HUDEP-2 (cell line): ENCODE results near the gene COPS9.

ENCODE experiments used
- DNase-seq, 76 experiments: peaks; one replicate each; lab custom pipeline; 2025; ENCODE audit not compliant: unreplicated experiment in 76 of 76; lab: John Stamatoyannopoulos, UW

Gene COPS9

GRCh38 chr2:240151477-240152031, 15.4 kb upstream of the COPS9 start:
- DNase-seq: no peak

DNA sequence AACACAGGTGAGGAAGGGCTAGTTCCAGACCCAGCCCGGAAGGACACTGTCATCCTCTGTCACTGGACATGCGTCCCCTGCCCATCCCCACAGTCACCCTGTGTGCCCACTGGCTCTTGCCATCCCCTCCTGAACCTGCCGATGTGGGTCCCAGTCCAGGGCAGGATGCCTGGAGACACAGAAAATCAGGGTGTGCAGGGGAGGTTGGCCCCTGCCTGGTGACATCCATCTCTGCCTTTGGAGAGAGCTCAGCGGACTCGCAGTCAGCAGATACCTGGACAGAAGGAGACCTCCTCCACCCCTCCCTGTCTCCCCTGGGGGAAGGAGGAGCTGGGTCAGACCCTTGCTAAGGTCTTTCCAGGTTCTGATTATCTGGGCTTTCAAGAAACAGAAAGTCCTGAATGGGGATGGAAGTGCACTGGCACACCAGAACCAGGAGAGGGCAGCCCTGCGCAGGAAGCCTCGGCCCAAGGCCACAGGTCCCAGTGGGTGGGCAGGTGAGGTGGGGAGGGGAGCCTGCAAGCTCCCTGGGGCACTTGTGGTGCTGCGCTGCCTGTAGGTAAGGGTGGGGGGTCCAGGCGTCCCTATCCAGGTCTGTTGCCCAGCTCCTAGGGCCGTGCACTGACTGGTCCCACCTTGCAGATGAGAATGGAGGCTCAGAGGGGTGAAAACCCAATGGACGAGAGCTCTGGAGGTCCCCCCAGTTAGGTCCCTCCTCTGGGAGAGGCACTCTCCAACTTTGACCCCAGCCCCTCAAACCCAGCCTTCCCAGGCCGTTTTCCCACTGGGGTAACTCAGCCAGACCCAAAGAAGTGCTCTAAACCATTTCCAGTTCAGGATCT, 14.1 kb upstream of the COPS9 start:
- DNase-seq: peak in 15 of 76 experiments; percentile 1 to 34 (median 9)

GRCh38 chr2:240147911-240148587, 11.9 kb upstream of the COPS9 start:
- no peak for DNase-seq

GRCh38 chr2:240147382-240147781, 11.3 kb upstream of the COPS9 start:
- no peak for DNase-seq

DNA sequence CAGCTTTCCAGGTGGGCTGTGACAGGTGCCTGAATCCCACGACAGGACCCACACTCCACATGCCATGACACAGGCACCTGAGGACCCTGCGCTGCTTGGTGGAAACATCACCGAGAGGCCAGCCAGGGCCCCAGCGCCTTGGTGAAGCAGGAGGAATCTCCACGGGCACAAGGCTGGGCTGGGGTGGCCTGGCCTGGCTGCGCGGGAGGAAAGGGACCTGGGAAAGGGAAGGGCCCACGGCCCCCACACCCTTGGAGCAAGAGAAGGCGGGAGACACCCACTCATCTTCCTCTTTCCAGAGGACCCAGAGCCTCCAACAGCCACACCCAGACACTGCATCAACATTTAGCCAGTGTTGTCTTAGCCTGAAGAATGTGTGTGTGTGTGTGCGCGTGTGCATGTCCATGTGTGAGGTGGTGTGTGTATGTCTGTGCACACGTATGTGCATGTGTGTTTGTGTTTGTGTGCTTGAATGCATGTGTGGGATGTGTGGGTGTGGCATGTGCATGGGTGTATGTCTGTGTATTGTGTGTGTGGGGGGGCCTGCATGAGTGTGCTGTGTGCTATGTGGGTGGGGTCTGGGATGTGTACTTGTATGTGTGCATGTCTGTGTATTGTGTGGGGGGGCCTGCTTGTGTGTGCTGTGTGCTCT, 10.6 kb upstream of the COPS9 start:
- DNase-seq: no peak

DNA sequence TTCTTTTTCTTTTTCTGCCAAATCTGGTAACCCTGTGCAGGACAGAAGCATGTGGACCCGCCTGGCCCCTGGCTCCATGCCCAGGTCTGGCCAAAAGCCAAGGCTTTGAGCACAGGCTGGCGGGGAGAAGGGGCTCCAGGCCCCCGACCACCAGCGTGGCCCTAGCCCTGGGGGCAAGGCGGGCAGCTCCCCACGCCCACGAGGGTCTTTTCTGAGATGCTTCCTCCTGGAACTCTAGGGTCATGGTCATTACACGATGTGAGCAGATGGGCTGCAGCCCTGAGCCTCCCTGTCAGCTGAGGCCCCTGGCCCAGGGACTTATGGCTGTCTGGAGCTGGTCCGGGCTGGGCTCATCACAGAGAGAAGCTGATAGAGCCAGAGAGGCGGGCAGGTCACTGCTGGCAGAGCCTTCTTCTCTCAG, 10.0 kb upstream of the COPS9 start:
- DNase-seq: no peak

- DNase-seq: no peak
Observed at GRCh38 chr2:240145461-240145860, 9.4 kb upstream of the COPS9 start.

- no peak for DNase-seq
Observed at GRCh38 chr2:240144649-240145261, 8.7 kb upstream of the COPS9 start.

- peak in 55 of 76 experiments; percentile 2 to 78 (median 37) for DNase-seq
Observed at GRCh38 chr2:240143801-240144648, 7.9 kb upstream of the COPS9 start.

DNA sequence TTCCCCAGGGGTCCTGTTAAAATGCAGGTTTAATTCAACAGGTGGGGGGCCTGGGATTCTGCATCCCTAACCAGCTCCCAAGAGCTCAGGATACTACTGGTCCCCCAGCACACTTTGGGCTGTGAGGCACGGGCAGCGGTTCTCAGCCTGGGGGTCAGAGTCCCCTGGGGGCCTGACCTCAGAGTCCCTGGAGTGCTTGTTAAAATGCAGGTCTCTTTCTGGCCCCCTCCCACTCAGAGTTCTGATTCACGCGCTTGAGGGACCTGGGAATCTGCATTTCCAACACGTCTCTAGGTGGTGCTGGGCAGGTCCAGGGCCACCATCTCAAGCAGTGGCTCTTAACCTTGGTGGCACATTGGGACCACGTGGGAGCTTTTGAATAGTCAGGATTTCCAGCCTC, 7.2 kb upstream of the COPS9 start:
- DNase-seq: no peak

DNA sequence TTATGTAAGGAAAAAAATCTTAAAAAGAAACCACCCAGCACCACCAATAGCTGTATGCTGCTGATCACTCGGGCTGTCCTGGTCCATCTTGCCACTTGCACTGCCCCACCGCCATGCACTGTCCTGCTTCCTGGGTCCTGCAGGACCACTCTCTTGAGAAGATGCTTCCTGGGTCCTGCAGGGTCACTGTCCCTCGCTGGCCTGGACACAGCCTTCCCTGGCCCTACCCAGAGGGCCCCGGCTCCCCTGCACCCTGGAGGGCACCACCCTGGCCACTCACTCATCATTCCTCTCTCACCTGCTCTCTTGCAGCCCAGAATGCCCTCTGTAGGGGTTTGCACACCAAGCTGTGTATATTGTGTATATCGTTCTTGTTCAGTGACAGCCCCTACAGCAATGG, 6.8 kb upstream of the COPS9 start:
- DNase-seq: no peak

GRCh38 chr2:240142256-240142775, 6.2 kb upstream of the COPS9 start:
- DNase-seq: no peak

DNA sequence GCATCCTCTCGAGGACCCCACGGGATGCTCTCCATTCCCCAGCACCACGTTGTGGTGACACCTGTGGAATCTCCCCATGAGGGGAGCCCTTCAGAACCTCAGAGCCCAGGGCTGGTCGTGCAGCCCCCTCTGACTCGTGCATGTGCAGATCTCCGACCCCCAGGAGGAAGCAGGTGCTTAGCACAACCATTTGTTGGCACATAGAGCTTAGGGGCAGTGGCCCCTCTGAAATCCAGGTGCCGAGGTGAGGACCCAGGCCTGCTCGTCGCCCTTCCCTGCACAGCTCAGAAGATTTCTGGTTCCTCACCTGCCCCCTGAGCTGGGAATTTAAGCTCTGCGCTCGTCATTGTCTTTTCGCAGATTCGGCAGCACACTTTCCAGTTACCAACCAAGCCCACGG, 5.6 kb upstream of the COPS9 start:
- DNase-seq: no peak

- no peak for DNase-seq
Observed at GRCh38 chr2:240140920-240141319, 4.8 kb upstream of the COPS9 start.

- no peak for DNase-seq
Observed at GRCh38 chr2:240140511-240140910, 4.4 kb upstream of the COPS9 start, which contains the start of gene OTOS. Gene OTOS (minus strand): TSS chr2:240140658. CDS start chr2:240140326, 332 bp downstream.

GRCh38 chr2:240139666-240140393, 3.7 kb upstream of the COPS9 start:
- DNase-seq: no peak

DNA sequence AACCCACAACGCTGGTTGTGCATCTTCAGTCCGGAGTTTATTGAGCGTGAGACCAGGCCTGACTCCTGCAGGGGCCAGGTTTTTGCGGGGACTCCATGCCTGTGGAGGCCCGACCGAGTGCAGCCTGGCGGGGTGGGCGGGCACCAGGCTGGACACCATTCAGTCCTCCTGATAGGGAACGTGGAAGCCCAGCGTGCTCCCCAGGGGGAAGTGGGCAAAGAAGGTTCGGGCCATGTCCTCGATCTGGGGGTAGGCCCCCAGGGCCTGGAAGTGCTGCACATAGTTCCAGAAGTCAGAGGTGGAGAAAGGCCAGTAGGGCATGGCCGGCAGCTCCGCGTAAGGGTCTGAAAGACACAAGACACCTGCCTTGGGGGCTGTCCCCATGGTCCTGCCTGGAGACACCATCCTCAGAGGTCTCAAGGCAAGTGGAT, 2.9 kb upstream of the COPS9 start:
- DNase-seq: no peak

DNA sequence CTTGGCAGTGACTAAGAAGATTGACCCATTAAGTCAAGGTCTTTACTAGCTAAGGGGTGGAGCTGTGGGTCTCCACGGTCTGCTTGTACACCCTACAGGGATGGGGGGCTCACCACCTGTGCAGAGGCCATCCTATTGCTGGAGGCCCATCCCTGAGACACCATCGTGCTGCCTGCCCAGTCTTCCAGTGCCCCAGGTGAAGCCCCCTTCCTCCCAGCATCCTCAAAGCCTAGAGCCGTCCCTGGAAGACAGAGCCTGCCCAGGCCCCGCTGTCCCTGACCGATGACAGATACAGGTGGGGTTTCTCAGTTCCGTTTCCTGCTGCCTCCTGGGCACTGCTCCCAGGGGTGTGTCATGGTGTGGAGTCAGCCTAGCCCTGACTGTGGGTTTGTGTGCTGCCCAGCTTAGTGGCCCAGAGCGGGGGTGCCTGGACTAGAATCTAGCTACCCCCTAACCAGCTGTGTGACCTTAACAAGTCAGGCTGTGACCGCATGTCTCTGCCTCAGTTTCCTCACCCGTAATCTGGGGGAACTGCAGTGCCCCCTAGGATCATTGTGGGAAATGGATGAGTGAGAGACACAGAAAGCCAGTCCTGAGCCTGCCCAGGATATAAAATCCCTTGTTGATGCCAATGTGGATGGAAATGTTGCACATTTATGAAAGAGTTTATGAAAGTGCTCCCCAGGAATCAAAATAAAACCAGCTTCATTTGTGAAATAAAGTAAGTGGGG, 2.3 kb upstream of the COPS9 start:
- no peak for DNase-seq
